22Rv1 (cell line): ENCODE data around the gene INSL6.

Source experiments
- H3K27ac ChIP-seq: fragments of 450-650 bp; 2 replicates; pipeline ENCODE4 v1.5.1; 2017
- ZFX ChIP-seq: fragments of 450-650 bp; IDR thresholded peaks from 2 replicates; pipeline ENCODE4 v1.6.1; 2017; ENCODE audit warnings: antibody characterized with exemption, borderline replicate concordance
- TF ChIP-seq, protein P1 (sequence below): fragments of 450-650 bp; IDR thresholded peaks from 2 replicates; pipeline ENCODE4 v1.5.1; 2017; ENCODE audit warnings: mild to moderate bottlenecking

Gene INSL6

GRCh38 chr9:5185220-5185840 is at the start of gene INSL6:
Gene INSL6 (minus strand): TSS chr9:5185639. CDS start chr9:5185602, 37 bp downstream.
- no peak for TF ChIP-seq ZFX
- TF ChIP-seq, protein P1, sequence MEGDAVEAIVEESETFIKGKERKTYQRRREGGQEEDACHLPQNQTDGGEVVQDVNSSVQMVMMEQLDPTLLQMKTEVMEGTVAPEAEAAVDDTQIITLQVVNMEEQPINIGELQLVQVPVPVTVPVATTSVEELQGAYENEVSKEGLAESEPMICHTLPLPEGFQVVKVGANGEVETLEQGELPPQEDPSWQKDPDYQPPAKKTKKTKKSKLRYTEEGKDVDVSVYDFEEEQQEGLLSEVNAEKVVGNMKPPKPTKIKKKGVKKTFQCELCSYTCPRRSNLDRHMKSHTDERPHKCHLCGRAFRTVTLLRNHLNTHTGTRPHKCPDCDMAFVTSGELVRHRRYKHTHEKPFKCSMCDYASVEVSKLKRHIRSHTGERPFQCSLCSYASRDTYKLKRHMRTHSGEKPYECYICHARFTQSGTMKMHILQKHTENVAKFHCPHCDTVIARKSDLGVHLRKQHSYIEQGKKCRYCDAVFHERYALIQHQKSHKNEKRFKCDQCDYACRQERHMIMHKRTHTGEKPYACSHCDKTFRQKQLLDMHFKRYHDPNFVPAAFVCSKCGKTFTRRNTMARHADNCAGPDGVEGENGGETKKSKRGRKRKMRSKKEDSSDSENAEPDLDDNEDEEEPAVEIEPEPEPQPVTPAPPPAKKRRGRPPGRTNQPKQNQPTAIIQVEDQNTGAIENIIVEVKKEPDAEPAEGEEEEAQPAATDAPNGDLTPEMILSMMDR: no peak
- H3K27ac ChIP-seq: no peak within 1 kb of the TSS

GRCh38 chr9:5231212-5231611 is 45.8 kb upstream of the INSL6 start, which contains the start of gene INSL4:
Gene INSL4 (plus strand): TSS chr9:5231419. CDS start chr9:5231524, 105 bp downstream.
- TF ChIP-seq, protein P1: no peak
- TF ChIP-seq ZFX: no peak
- no peak within 1 kb of the TSS for H3K27ac ChIP-seq

DNA sequence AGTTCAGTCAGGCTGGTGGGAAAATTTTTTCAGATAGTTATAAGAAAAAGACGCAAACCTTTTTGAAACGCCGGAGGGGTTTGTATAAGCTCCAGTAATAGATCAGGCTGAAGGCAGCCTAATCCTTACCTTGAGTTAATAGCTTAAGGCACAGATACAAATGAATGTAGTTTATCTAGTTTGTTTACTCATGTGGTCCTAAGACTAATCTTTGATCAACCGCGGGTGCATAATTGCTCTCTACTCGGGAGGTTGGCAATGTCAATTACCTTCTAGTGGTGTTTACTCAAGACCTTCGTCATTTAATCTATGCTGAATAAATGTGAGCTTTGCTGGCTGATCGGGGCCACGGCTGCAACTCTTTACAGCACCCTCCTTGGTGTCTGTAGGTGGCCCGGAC is 45.1 kb upstream of the INSL6 start:
- H3K27ac ChIP-seq: no peak overlapping the region
- no peak for TF ChIP-seq ZFX
- TF ChIP-seq, protein P1: no peak

GRCh38 chr9:5205071-5205470 is 19.6 kb upstream of the INSL6 start:
- no peak overlapping the region for H3K27ac ChIP-seq
- no peak for TF ChIP-seq ZFX
- TF ChIP-seq, protein P1: no peak

DNA sequence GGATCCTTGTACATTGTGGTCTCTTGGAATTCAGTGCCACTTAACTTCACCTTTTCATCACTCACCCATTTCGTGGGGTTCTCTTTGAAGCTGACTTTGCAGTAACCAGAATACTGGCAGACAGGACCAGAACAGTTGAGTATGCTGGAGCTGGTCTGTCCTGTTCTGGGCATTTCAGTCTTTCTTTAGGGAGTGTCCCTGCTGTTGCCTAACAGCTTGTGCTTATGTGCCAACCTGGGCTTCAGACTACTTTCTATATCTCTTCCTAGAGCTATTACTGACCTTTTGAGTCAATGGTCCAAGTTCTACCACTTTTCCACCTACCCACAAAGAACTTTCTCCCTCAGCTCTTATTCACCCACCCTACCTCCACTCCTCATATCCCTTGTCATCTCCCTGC is 10.0 kb upstream of the INSL6 start:
- TF ChIP-seq, protein P1: no peak
- H3K27ac ChIP-seq: no peak overlapping the region

DNA sequence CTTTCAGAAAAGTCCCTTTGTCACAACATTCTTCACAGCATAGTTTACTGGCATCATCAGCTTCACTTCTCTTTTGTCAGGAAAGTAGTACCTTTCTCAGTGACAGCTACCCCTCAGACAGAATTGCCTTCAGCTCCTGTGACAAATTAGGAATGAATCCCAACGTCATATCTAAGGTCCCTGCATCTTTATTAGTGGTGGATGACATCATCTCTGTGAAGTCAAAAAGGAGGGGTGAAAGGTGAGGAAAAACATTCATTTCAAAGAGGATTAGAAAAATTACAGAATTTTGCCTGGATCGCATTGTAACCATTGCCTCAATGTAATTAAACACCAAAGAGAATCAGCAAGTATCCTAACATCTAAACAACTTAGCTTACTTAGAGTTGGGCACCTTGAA is 7.9 kb upstream of the INSL6 start:
- H3K27ac ChIP-seq: no peak overlapping the region
- TF ChIP-seq, protein P1: no peak
- TF ChIP-seq ZFX: no peak

- no peak for TF ChIP-seq ZFX
- TF ChIP-seq, protein P1: no peak
- H3K27ac ChIP-seq: no peak overlapping the region
These were observed 6.5 kb upstream of the INSL6 start for GRCh38 chr9:5191985-5192384.
